GM18870 (cell line): Measurements from ENCODE around the gene NLRP1.

ENCODE experiments used
- ATAC-seq: cut with Tn5 transposase; IDR thresholded peaks from one replicate; pipeline ENCODE4 v1.9.1; 2021; ENCODE audit warnings: moderate library complexity; ENCODE audit not compliant: unreplicated experiment

NLRP1 gene

DNA sequence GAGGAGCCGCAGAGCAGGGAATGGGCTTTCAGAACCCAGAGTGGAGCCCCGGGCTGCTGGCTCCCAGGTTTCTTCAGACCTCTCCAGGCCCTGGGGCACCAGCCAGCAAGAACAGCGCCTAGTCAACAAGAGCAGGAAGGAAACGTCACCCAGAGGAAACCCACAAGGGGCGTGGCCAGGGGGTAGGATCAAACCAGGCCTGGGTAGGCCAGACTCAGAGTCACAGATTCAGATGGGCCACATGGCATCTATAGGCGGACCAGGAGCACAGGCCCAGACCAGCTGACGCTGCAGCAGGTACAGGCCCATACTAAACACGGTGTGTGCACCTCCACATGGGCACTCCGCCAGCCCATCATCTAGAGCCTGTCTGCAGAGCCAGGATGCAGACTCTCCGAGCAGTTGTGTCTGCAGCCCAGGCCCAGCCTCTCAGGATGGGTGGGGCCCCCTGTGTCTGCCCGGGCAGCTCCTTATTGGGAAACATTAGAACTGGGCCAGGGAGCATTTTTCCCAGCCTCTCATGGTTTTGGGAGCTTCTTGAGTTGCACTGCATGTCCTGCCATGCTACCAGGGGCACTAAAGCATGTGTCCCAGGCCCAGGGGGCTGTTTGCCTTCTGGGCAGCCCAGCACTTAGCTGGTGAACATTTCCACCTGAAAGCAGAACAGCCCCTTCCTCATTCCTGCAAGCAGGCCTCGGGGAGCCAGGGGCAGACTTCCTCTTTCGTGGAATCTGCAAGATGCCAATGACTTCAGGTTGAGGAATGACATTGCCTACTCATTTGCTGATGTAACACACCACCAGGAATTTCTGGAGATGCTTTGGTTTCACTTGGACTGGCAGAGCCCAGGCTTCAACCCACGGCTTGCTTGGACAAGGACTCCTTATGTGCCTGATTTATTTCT lies at the start of gene NLRP1:
NLRP1 (minus strand) TSS at position 127 of the 904 bp plus-strand sequence. CDS start 552 bp downstream, outside the sequence.
- peak; percentile 75 for ATAC-seq

DNA sequence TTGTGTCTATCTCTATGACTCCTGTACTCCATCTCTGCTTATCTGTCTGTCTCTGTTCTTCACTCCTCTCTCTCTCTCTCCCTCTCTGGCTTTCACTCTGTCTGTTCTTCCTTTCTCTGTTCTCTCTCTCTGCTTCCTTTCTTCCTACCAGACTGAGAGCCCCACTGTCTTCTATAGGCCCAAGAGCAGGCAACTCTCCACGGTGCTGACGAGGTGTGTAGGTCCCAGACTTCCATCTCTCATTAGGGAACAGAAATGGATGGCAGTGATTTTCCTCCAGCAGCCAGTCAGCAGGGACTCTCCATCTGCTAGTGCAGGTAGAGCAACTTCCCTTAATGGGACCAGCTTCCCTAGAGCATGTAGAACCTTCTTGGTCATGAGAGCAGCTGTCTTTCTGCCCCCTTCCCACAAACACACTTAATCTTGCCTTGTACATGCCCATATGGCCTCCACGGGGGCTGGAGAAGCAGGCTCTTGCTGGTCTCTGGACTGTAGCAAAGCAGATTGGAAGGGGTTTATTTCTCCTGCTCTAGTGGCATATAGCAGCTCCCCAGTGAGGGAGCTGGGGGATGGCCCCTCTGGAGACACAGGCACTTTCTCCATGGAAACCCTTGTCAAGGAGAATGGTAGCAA lies 47.8 kb upstream of the NLRP1 start:
- ATAC-seq: no peak

DNA sequence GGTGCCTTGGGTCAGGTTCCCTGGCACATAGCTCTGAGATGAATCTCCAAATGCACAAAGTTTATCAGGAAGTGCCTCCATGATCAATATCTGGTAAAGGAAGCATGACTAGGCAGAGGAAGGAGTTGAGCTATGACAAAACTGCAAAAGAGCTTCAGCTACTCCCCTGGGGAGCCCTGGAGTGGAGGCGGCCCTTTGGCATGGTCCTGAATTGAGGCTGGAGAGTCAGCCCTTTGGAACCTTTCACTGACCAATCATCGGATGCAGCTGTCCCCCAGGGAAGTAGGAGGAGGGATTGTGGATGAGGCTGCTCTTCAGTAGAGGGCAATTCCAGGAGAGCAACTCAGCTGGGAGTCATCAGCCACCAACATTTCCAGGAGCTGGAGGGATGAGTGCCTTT lies 46.1 kb upstream of the NLRP1 start:
- no peak for ATAC-seq

DNA sequence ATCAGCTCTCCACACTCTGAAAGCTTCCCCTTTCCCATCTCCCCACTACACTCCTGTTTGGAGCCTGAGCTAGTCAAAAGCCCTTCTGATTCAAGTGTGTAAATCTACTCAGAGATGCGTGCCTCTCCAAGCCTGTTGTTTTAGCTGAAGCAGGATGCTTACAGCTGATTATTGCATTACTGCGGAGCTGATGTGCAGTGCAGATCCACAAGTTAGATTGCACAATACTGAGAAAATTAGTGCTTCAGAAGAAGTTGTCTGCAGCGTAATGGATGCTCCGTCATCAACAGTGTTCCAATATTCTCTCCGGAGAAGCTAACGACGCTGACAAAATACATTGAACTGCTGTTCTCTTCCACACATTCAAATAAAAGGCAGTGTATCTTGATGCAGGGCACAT lies 44.8 kb upstream of the NLRP1 start:
- ATAC-seq: no peak

DNA sequence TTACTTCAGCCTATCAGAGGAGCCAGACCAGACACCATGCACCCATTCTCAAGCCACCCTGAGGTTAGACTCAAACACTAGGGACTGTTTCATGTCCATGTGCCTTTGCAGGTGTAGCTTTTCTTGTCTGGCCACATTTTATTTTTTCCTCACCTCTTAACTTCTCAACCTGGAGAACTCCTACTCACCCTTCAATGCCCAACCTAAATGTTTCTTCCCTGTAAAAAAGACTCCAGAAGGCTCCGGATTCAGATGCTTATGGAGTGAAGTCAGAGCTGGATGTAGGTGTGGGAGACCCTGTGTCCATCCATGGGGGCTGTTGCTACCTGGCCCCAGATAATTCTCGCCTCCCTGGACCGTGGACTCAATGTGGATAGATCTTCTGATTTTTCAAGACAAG lies 44.0 kb upstream of the NLRP1 start:
- ATAC-seq: no peak

DNA sequence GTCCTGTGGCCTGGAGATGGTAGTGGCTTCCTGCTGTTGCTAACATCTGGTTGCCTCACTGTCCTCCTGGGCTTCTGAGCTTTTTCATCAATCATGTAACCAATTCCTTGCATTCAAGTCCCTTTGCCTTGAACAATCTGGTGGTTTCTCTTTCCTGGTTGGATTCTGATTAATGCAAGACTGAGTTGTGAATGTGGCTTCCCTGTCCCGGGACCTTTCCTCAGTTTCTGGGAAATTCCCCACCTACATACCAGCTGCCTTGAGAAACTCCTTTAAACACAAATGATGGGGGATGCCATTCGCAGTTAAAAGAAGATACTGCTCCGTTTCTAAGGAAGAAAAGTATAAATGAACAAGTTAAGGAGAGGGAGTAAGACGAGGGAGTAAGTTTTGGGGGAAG lies 39.9 kb upstream of the NLRP1 start:
- ATAC-seq: no peak

DNA sequence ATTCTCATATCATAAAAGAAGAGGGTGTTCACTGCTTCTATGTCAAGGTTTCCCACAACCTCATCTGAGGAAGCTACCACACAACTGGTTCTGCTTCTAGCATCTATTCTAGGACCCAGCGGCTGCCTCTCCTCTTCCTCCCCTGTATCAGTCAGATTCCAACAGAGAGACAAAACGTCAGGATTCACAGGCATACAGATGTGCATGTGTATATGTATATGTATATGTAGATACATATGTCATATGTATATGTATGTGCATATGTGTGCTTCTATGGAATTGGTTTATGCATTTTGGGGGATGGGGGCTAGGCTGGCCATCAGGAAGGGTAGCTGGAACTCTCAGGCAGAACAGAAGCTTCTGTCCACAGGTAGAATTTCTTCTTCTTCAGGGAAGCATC lies 37.4 kb upstream of the NLRP1 start:
- ATAC-seq: no peak

DNA sequence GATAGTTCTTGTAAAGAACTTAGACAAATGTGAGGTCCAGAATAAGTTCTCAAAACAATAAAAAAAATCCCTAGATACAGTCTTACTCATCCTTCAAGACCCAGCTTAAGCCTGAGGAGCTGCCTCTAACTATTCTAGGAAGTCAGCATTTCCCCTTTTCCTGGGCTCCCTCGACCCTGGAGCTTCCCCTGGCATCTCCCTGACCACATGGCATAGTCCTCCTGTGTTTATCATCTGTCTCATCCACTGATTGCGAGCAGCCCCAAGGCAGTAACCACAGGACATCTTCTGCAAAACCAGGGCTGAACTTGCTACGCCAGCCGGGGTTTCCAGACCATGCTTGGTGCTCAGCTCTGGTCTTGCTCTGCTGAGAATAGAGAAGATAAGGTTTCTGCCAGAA lies 36.7 kb upstream of the NLRP1 start:
- no peak for ATAC-seq

DNA sequence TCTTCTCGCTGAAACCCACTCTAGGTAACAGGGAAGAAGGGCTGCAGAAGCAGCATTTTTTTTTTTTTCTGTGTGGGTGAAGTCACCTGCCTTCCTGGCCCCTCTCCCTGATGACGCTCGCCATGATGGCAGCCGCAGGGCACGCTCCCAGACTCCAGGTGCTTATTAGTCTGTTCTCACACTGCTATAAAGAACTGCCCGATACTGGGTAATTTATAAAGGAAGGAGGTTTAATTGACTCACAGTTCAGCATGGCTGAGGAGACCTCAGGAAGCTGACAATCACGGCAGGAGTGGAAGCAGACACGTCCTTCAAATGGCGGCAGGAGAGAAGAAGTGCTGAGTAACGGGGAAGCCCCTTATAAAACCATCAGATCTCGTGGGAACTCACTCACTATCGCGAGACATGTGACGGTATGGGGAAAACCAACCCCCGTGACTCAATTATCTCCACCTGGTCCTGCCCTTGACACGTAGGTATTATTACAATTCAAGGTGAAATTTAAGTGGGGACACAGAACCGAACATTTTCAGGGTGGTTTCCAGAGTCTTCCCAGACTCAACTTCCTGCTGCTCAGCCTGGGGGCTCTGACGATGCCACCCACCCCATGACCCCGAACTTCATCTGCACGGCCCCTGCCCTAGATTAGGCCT lies 34.9 kb upstream of the NLRP1 start:
- no peak for ATAC-seq

DNA sequence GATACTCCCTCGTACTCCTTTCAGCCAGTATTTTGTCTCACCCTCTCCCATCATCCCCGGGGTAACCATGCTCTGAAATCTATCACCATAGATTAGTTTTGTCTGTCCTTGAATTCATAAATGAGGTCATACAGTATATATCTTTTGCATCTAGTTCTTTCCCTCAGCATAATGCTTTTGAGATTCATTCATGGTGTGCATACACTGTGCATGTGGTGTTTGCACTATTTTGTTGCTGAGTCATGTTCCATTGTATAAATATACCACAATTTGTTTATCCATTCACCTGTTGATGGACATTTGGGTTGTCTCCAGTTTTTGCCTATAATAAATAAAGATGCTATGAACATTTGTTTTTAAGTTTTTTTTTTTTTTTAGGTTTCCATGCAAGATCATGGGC lies 34.2 kb upstream of the NLRP1 start:
- no peak for ATAC-seq

DNA sequence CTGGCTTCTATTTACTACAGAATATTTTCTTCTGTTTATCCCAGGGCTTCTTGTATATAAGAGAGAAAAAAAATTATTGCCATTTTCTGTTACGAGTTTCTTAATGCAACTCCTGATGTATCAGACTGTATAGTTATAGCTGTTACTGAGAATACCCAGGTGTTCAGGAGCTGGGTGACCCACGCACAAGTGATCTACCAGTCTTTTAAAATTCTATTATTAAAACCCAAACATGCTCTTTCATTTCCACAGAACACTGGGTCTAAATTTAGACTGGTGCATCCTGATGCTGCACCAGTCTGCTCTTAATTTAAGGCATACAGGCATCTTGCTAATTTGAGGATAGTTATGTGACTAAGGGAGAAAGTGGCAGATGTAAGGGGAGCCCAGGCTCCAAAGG lies 31.2 kb upstream of the NLRP1 start:
- ATAC-seq: no peak

DNA sequence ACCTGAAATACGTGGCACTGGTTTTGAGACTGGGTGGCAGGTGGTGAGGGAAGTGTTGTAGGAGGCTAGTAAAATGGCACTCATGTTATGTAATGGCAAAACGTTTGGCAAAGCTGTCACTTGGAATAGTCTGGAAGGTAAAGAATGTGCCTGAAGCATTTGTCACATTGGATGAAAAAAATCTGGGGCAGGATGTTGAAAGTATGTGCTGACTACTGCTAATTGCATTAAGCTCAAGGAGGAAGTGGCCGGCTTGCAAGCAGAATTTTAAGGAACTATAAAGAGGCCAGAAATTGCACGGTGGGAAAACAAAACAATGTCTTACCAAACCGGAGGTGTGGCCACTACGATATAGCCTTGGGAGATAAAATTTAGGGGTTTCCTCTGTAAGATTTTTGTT lies 26.6 kb upstream of the NLRP1 start:
- ATAC-seq: no peak

DNA sequence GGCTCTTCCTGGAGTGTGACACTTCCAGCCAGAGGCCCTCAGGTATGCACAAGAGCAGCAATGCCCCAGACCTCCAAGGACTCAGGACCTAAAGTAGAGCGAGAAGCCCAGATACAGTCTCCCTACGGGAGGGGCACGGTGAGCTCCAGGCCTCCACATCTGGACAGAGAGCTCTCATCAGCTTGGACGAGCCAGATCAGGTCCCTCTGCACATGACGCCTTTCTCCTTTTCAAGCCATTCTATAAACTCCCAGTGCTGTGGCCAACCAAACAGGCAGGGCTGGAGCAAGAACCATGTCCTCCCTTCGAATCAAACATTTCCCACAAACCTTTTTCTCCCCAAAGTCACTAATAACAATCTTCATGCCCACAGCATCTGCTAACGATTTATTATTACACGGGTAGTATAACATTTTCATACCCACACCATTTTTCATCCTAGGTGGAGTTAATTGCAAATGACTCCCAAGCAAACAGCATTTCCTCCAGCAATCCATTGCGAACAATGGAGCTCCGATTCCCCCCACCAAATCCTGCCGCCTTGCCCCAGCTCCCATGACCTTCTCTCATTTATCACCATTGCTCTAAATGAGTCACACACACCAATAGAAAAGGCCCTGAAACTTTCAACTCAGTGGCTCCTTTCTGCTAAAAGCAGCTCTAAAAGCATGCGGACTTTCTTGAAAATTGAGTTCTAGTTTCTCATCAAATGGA lies 24.2 kb upstream of the NLRP1 start:
- ATAC-seq: no peak

DNA sequence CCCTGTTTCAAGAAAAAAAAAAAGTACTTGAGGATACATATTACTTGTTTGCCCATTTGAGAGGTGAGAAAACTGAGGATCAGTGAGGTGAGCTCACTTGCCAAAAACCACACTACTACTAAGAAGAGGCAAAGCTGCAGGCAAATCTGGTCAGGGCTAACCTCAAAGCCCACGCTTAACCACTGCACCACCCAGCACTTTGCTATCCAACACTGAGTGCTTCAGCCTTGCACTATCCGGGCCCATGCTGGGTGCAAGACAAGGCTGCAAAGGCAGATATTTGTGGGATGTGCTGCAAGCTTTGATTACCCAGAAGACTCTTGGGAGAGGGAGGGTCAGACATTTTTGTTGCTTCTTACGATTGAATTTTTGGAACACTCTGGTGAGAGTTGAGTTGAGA lies 23.6 kb upstream of the NLRP1 start:
- no peak for ATAC-seq

DNA sequence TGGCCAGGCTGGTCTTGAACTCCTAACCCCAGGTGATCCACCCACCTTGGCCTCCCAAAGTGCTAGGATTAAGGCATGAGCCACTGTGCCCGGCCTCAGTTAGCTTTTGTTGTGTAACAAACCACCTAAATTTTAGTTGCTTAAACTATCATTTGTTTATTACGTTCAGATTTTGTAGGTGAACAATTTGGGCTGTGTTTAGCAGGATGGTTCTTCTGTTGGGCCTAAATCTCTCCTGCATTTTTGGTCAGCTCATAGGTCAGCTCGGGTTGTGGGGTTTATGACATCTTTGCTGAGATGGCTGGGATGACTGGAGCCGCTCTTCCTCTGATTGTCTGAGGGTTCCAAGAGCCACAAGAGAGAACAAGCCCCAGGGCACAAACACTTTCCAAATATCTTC lies 21.1 kb upstream of the NLRP1 start:
- ATAC-seq: no peak

DNA sequence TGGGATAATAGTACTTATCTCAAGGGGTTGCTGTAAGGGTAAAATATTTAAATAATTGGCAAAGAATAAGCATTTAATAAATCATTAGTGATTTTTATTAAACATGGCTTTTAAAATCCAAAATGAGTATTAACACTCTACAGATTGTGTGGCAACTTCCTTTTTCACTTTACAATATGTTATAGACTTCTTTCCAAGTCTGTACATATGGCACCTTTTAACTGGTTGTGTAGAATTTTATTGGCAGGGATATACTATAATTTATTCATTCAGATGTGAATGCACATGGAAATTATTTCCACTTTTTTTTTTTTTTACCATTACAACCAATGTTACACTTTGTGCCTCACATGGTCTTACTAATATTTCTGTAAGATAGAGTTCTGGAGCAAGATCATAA lies 15.7 kb upstream of the NLRP1 start:
- ATAC-seq: no peak

DNA sequence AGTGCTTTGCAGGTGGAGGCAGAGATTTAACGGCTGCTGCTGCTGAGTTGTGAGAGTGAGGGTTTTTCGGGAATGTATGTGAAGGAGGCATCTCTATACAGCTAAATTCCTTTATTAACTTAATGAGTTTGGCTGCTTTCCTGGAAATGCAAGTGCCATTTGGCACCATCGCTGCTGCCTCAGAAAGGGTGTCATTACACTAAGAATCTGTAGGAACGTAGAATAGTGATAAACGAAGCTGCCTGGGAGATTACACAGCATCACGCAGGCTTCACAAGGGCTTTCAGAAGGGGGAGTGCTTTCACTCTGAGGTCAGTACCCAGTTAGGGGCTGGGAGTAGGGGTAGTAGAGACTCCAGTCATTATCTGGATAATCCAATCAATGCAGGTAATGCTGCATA lies 14.1 kb upstream of the NLRP1 start:
- no peak for ATAC-seq

DNA sequence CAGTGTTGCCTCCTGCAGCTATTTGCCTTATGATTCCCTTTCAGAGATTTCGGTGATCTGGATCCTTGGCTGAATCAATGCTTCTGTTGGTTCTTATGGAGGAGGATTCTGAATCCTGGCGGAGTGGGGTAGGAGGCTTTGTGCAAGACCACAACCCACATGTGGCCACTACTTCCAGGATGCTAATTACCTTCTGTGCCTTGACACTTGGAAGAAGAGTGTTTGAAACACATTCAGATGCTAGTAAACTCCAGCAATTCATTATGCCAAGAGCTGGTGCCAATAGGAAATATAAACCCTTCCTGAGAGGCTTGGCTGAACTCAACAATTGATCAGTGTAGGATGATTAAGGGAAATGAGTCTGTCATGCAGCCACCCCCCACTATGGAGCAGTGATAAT lies 12.1 kb upstream of the NLRP1 start:
- no peak for ATAC-seq

DNA sequence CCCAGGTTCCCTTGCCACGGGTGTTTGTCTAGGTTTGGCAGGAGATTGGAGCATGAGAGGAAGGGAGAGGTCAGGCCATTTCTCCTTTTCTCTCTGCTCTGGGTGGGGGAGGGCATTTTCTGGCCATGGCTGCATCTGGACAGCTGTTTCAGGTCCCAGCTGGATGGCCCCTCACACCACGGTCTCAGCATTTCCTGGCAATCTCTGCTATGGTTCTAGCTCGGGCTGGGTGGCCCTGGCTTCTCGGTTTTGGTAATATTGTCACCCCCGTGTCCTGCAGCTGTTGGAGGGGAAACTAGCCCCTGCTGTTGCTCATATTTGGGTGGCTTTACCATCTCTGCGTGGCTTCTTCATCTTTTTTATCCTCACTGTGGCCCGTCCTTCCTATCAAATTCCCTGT lies 11.5 kb upstream of the NLRP1 start:
- ATAC-seq: no peak

DNA sequence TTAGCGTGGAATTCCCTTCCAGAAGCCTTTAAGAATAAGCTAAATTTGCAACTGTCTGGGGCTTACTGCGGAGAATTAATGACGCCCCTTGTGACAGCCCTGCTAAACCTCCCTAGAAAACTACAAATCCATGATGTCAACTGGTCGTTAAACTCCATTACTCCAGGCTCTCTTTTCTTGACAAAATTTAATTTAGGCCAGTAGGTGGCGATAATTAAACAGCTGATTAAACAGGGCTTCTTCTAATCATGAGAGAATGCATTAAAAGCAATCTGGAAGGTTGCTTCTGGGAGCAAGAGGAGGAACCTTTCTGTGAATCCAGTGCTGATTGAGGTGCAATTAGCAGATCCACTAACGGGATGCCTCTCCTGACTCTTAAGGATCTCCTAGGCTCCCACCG lies 8.1 kb upstream of the NLRP1 start:
- ATAC-seq: no peak

DNA sequence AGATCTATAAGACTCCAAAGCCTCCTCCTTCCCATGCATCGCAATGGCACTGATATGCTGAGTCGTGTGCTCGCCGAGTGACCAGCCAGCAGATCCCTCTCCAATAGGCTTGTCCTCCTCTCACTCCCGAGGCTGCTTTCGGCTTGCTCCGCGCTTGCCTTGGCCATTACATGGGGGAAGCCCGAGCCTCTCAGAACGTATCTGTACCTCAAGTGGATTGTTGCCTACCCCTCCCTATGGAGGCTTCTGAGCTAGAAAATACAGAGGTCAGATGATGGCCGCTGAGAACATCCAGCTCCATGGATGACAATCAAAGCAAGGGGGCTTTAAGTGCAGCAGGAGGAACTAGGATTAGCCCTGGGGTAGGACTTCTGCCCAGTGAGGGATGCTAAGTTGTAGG lies 7.7 kb upstream of the NLRP1 start:
- no peak for ATAC-seq
